Upper lobe of left lung (tissue), 6 donors: ENCODE measurements around the gene COX6B2. TPM values are rescaled to one million over a fixed set of nuclear protein-coding genes. Genes with fewer than 3 reads are reported as not detected.

ENCODE experiments used
- ATAC-seq, 2 donors: fragments of 200-7000 bp; cut with Tn5 transposase; one replicate each; pipeline ENCODE4 v1.9.1; 2022; ENCODE audit warnings: mild to moderate bottlenecking in 2 of 2, moderate library complexity in 2 of 2; ENCODE audit not compliant: low FRiP score in 2 of 2
- DNase-seq, 2 donors: peaks; one replicate each; pipeline ENCODE4 v3.0.0-alpha.2; 2019 to 2020
- H3K27ac ChIP-seq, 4 donors: fragments of 200-600 bp; sonication (generic); one replicate each; pipeline ENCODE4 v1.5.1; 2016 to 2019
- H3K27me3 ChIP-seq, 4 donors: fragments of 200-600 bp; sonication (generic); one replicate each; pipeline ENCODE4 v1.5.1; 2017 to 2019
- H3K36me3 ChIP-seq, 4 donors: fragments of 200-600 bp; sonication (generic); one replicate each; pipeline ENCODE4 v1.5.1; 2016 to 2019
- H3K4me1 ChIP-seq, 4 donors: fragments of 200-600 bp; sonication (generic); one replicate each; pipeline ENCODE4 v1.5.1; 2018 to 2019
- H3K4me3 ChIP-seq, 4 donors: fragments of 200-600 bp; sonication (generic); one replicate each; pipeline ENCODE4 v1.5.1; 2017 to 2019; ENCODE audit warnings: mild to moderate bottlenecking in 2 of 4, moderate library complexity in 1 of 4
- H3K9me3 ChIP-seq, 4 donors: fragments of 200-600 bp; sonication (generic); one replicate each; pipeline ENCODE4 v1.5.1; 2018 to 2019
- EP300 ChIP-seq, 4 donors: sonication (generic); formaldehyde crosslinking; IDR thresholded peaks; one replicate each; pipeline ENCODE4 v1.5.1; 2017; ENCODE audit warnings: antibody characterized with exemption in 4 of 4, control low read depth in 2 of 4
- POLR2A ChIP-seq, 4 donors: fragments of 450-650 bp; IDR thresholded peaks; one replicate each; pipeline ENCODE4 v1.5.1; 2016 to 2017; ENCODE audit warnings: antibody characterized with exemption in 4 of 4, mild to moderate bottlenecking in 2 of 4
- POLR2AphosphoS5 ChIP-seq, 2 donors: sonication (generic); formaldehyde crosslinking; IDR thresholded peaks; one replicate each; pipeline ENCODE4 v1.5.1; 2017; ENCODE audit warnings: antibody characterized with exemption in 2 of 2
- WGBS, 2 donors: methylation state at CpG; one replicate each; pipeline ENCODE4 v1.1.5; 2017 to 2018; 5-methylcytosine and 5-hydroxymethylcytosine counted together
- total RNA-seq, 6 donors: library from RNA; depleted of rRNA in 4 of 6; stranded (reverse); fragments of >200 nt in 4 of 6; gene quantifications; one replicate each; pipeline versions ENCODE4 v1.1.0 to v1.2.1, GENCODE V29; 2016 to 2021
- TF ChIP-seq, protein P1 (sequence below), 6 experiments: fragments of 450-650 bp in 4 of 6; fragments of 200-600 bp in 2 of 6; sonication (generic) in 2 of 6; IDR thresholded peaks; one replicate each; pipeline ENCODE4 v1.5.1; 2016 to 2019; ENCODE audit warnings: antibody characterized with exemption in 6 of 6
- donor health status: DM: no; HTN: no; CAD: no; lungs with moderate emphysema.
- donor health status: DM: no; HTN: yes; CAD: no; lungs with severe emphysema.

Gene COX6B2
- total RNA-seq, 6 donors from 2014 or later: 0.20 TPM; not detected in 5

DNA sequence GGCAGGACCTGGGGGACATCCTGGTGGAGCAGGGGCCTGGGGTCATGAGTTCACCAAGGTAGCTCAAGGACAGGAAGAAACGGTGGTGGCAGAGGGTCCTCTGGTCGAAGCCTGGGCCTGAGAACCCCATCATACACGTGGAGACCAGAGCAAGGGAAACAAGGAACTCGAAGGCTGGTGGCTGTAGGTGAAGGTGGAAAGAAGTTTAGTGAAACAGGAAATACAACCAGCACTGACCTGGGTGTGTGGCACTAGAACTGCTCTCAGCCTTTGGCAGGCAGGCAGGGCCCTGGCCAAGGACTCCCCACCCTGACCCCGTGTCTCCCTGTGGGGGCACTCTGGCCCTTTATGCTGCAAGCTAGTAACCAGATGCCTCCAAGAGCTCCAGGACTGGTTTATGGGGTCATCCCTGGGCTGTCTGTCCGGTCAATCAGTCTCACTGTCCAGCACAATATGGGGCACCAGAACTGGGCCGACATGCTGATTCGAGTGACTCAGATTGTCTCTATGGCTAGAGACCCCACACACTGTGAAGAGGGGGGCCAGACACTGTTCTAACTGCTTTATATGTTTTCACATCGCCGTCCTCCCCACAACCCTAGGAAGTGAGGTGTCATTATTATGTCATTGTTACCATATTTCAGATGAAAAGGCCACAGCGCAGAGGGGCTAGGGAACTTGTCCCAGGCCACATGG lies 3.8 kb downstream of the COX6B2 start:
- Histone ChIP-seq H3K4me3 (no peak overlapping the region), H3K4me1 (peaks cover 15 to 30% (median 20%) of the 10 kb centered on the region in 4 donors), H3K36me3 (peaks cover 0 to 13% (median 6%) of the 10 kb centered on the region in 4 donors), H3K27ac (no peak overlapping the region), H3K27me3 (peaks cover 2 to 36% (median 23%) of the 10 kb centered on the region in 4 donors), H3K9me3 (no peaks in the 10 kb centered on the region)
- TF ChIP-seq POLR2AphosphoS5 (IDR thresholded peaks at IDR 0.05) (no peak), EP300 (IDR thresholded peaks at IDR 0.05) (no peak), POLR2A (IDR thresholded peaks at IDR 0.05) (no peak)
- TF ChIP-seq, protein P1, sequence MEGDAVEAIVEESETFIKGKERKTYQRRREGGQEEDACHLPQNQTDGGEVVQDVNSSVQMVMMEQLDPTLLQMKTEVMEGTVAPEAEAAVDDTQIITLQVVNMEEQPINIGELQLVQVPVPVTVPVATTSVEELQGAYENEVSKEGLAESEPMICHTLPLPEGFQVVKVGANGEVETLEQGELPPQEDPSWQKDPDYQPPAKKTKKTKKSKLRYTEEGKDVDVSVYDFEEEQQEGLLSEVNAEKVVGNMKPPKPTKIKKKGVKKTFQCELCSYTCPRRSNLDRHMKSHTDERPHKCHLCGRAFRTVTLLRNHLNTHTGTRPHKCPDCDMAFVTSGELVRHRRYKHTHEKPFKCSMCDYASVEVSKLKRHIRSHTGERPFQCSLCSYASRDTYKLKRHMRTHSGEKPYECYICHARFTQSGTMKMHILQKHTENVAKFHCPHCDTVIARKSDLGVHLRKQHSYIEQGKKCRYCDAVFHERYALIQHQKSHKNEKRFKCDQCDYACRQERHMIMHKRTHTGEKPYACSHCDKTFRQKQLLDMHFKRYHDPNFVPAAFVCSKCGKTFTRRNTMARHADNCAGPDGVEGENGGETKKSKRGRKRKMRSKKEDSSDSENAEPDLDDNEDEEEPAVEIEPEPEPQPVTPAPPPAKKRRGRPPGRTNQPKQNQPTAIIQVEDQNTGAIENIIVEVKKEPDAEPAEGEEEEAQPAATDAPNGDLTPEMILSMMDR (IDR thresholded peaks at IDR 0.05): no peak
- DNase-seq: no peak
- no peak for ATAC-seq
- WGBS, 2 donors: 64 to 67% methylated on average over 10 to 11 of the region's 11 CpGs

DNA sequence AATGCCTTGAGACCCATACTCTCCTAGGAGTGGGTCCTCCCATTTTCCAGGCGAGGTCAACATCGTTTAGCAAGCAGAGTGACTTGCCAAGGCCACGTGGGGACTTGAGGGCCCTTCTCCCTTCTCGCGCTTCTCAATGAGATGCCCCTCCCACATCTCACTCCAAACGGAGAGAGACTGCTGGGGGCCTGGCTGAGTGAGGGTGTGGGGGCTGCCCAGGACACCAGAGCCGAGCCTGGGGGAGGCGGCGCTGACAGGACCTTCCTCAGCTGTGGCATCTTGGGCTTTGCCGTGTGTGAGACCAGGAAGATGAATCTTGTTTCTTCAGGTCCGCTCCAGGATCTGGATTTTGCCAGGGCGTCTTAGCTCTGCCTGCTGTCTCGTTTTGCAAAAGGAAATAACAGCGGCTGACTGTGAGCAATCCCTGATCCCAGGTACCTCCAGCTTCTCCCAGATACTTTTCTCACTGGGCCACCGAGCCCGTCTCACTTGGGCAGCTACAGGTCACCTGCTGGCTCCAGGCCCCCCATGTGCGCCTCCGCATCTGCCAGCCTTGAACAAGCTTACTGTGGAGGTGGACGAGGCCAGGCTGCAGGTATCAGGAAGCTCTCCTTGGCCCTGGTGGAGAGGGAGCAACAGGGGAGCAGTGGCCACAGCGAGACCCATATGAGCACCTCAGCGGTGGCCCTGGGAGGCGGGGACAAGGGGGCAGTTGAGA lies 6.0 kb downstream of the COX6B2 start:
- peaks cover 4 to 15% (median 6%) of the 10 kb centered on the region in 4 donors for H3K4me1 ChIP-seq
- 69 to 72% methylated on average over 12 to 22 of the region's 22 CpGs for WGBS, 2 donors
- DNase-seq (peak in 1 of 2 donors; percentile 65), ATAC-seq (no peak)
- TF ChIP-seq POLR2A (IDR thresholded peaks at IDR 0.05) (no peak), POLR2AphosphoS5 (IDR thresholded peaks at IDR 0.05) (no peak), EP300 (IDR thresholded peaks at IDR 0.05) (no peak)
- TF ChIP-seq, protein P1 (IDR thresholded peaks at IDR 0.05): no peak
- peaks cover 0 to 18% (median 10%) of the 10 kb centered on the region in 4 donors for H3K27me3 ChIP-seq
- no peak overlapping the region for H3K27ac ChIP-seq
- peaks cover 0 to 21% (median 9%) of the 10 kb centered on the region in 4 donors for H3K36me3 ChIP-seq
- no peak overlapping the region for H3K4me3 ChIP-seq
- H3K9me3 ChIP-seq: no peaks in the 10 kb centered on the region

DNA sequence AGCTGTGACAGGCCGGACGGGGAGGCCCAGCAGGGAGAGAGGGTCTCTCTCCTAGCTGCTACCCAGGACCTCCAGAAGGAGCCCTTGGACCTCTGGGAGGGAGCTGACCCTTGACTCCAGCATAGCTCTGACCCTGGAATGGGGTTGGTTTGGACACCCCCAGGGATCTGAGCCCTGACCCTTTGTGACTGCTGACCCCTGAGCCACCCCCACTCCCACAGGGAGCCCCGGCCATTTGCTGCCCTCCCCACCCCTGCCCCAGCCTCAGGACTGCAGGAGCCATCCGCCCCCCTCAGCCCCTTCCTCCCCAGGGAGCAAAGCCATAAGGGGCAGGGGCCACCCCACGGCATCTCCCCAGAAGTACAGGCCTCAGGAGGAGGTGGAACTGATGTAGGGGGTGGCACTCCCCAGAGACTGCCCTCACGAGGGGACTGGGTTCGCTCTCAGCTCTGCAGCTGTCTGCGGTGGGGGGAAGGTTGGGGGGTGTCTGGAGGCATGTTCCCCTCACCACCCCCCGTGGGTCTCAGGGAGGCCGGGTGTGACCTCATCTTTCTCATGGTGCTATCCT lies 7.0 kb downstream of the COX6B2 start:
- 86 to 89% methylated on average over 5 to 10 of the region's 10 CpGs for WGBS, 2 donors
- H3K4me3 ChIP-seq: no peak overlapping the region
- H3K27me3 ChIP-seq: peaks cover 0 to 9% (median 5%) of the 10 kb centered on the region in 4 donors
- peaks cover 0 to 31% (median 14%) of the 10 kb centered on the region in 4 donors for H3K36me3 ChIP-seq
- ATAC-seq: no peak
- H3K4me1 ChIP-seq: peaks cover 0 to 10% (median 1%) of the 10 kb centered on the region in 4 donors
- no peak for TF ChIP-seq POLR2A (IDR thresholded peaks at IDR 0.05)
- H3K27ac ChIP-seq: no peak overlapping the region
- no peak for DNase-seq
- H3K9me3 ChIP-seq: no peaks in the 10 kb centered on the region

DNA sequence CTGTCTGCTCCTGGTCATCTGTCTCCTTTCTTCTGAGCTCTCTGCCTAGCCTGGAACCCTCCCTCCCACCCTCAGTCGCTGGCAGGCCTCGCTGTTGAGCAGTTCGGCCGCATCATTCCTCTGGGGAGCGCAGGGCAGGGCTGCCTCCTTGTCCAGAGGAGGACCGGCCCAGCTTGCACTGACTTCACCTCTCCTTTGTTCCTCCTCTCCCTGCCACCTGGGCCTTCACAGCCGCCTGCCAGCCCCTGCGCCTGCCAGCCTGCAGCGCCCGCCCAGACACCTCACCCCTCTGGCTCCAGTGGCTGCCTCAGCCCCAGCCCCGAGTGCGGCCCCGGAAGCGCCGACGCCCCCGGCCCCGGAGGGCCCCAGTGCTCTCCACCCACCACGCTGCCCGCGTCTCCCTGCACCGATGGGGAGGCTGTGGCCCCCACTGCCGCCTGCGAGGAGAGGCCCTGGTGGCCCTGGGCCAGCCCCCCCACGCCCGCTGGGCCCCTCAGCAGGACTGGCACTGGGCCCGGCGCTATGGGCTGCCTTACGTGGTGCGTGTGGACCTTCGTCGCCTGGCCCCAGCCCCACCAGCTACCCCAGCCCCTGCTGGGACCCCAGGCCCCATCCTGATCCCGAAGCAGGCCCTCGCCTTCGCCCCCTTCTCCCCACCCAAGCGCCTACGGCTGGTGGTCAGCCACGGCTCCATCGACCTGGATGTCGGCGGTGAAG lies 7.6 kb downstream of the COX6B2 start:
- no peak overlapping the region for H3K4me3 ChIP-seq
- TF ChIP-seq, protein P1 (IDR thresholded peaks at IDR 0.05): no peak
- no peak for TF ChIP-seq POLR2A (IDR thresholded peaks at IDR 0.05)
- H3K9me3 ChIP-seq: no peaks in the 10 kb centered on the region
- peaks cover 0 to 10% (median 1%) of the 10 kb centered on the region in 4 donors for H3K4me1 ChIP-seq
- H3K27ac ChIP-seq: no peak overlapping the region
- 88 to 93% methylated on average over 21 to 37 of the region's 41 CpGs for WGBS, 2 donors
- peaks cover 0 to 4% (median 1%) of the 10 kb centered on the region in 4 donors for H3K27me3 ChIP-seq
- ATAC-seq: peak in 1 of 2 donors; percentile 74
- peaks cover 0 to 37% (median 20%) of the 10 kb centered on the region in 4 donors for H3K36me3 ChIP-seq
- DNase-seq: peak in 1 of 2 donors; percentile 82
